H9 (cell line): ENCODE measurements around the gene DOCK1. TPM values are rescaled to one million over a fixed set of nuclear protein-coding genes. Genes with fewer than 3 reads are reported as not detected.

Experiments
- DNase-seq: peaks from one replicate; pipeline ENCODE4 v3.0.0-alpha.2; 2017
- H2AFZ ChIP-seq: one replicate; pipeline ENCODE4 v1.6.1; 2013; ENCODE audit warnings: mild to moderate bottlenecking, low read length, control low read depth, moderate library complexity
- H2AK5ac ChIP-seq: 2 replicates; pipeline ENCODE4 v1.6.1; 2013; ENCODE audit warnings: low read length, control low read depth, mixed read lengths; ENCODE audit not compliant: insufficient read length
- H2BK120ac ChIP-seq: one replicate; pipeline ENCODE4 v1.6.1; 2013; ENCODE audit warnings: low read depth, mild to moderate bottlenecking, low read length, control low read depth, inconsistent platforms; ENCODE audit not compliant: poor library complexity, severe bottlenecking
- H2BK12ac ChIP-seq: 2 replicates; pipeline ENCODE4 v1.6.1; 2013; ENCODE audit warnings: low read length, control low read depth, mixed read lengths, low read depth; ENCODE audit not compliant: insufficient read length
- H2BK15ac ChIP-seq: 2 replicates; pipeline ENCODE4 v1.6.1; 2013; ENCODE audit warnings: low read depth, low read length, control low read depth
- H2BK20ac ChIP-seq: one replicate; pipeline ENCODE4 v1.6.1; 2013; ENCODE audit warnings: low read depth, mild to moderate bottlenecking, low read length, control low read depth, inconsistent platforms; ENCODE audit not compliant: poor library complexity, severe bottlenecking
- H2BK5ac ChIP-seq: 2 replicates; pipeline ENCODE4 v1.6.1; 2013; ENCODE audit warnings: low read length, control low read depth, mixed read lengths; ENCODE audit not compliant: insufficient read length
- H3K14ac ChIP-seq: 2 replicates; pipeline ENCODE4 v1.6.1; 2013; ENCODE audit warnings: low read length, control low read depth; ENCODE audit not compliant: insufficient read depth
- H3K18ac ChIP-seq: 2 replicates; pipeline ENCODE4 v1.6.1; 2013; ENCODE audit warnings: low read depth, mild to moderate bottlenecking, mixed read lengths, low read length, control low read depth; ENCODE audit not compliant: insufficient read length
- H3K23ac ChIP-seq: 2 replicates; pipeline ENCODE4 v1.6.1; 2013; ENCODE audit warnings: low read length, control low read depth, mixed read lengths, low read depth; ENCODE audit not compliant: insufficient read length
- H3K23me2 ChIP-seq: 2 replicates; pipeline ENCODE4 v1.6.1; 2013; ENCODE audit warnings: low read depth, mild to moderate bottlenecking, mixed read lengths, low read length, control low read depth; ENCODE audit not compliant: insufficient read length, poor library complexity, severe bottlenecking
- H3K27ac ChIP-seq: 2 replicates; pipeline ENCODE4 v1.5.1; 2013; ENCODE audit warnings: low read length, control low read depth, mixed read lengths, low read depth; ENCODE audit not compliant: insufficient read length
- H3K27me3 ChIP-seq: 2 replicates; pipeline ENCODE4 v1.6.1; 2013; ENCODE audit warnings: low read length, control low read depth, inconsistent platforms; ENCODE audit not compliant: insufficient read depth
- H3K4ac ChIP-seq: 2 replicates; pipeline ENCODE4 v1.6.1; 2013; ENCODE audit warnings: low read depth, mild to moderate bottlenecking, control low read depth, inconsistent platforms, low read length, moderate library complexity
- H3K4me1 ChIP-seq: 2 replicates; pipeline ENCODE4 v1.6.1; 2013; ENCODE audit warnings: low read length, control low read depth, inconsistent platforms; ENCODE audit not compliant: insufficient read depth
- H3K4me2 ChIP-seq: 2 replicates; pipeline ENCODE4 v1.6.1; 2013; ENCODE audit warnings: low read length, control low read depth, mixed read lengths; ENCODE audit not compliant: insufficient read length, insufficient read depth
- H3K56ac ChIP-seq: 2 replicates; pipeline ENCODE4 v1.6.1; 2013; ENCODE audit warnings: low read depth, mild to moderate bottlenecking, mixed read lengths, low read length, control low read depth; ENCODE audit not compliant: insufficient read length
- H3K79me1 ChIP-seq: 2 replicates; pipeline ENCODE4 v1.6.1; 2013; ENCODE audit warnings: low read depth, mild to moderate bottlenecking, moderate library complexity, low read length, control low read depth, inconsistent platforms; ENCODE audit not compliant: insufficient read depth, poor library complexity, severe bottlenecking
- H3K79me2 ChIP-seq: 2 replicates; pipeline ENCODE4 v1.6.1; 2013; ENCODE audit warnings: low read length, control low read depth, inconsistent platforms; ENCODE audit not compliant: insufficient read depth
- H3K9ac ChIP-seq: 2 replicates; pipeline ENCODE4 v1.6.1; 2013; ENCODE audit warnings: low read length, control low read depth, mixed read lengths; ENCODE audit not compliant: insufficient read length; ENCODE audit errors: extremely low read depth
- H3K9me3 ChIP-seq: one replicate; pipeline ENCODE4 v1.6.1; 2013; ENCODE audit warnings: low read depth, low read length, inconsistent platforms; ENCODE audit not compliant: control insufficient read depth
- H3T11ph ChIP-seq: one replicate; pipeline ENCODE4 v1.6.1; 2013; ENCODE audit warnings: mild to moderate bottlenecking, low read length, control low read depth, inconsistent platforms
- H4K20me1 ChIP-seq: one replicate; pipeline ENCODE4 v1.6.1; 2013; ENCODE audit not compliant: control insufficient read depth, insufficient read length, insufficient read depth
- H4K5ac ChIP-seq: 2 replicates; pipeline ENCODE4 v1.6.1; 2013; ENCODE audit warnings: low read depth, mild to moderate bottlenecking, mixed read lengths, low read length, control low read depth; ENCODE audit not compliant: insufficient read length
- H4K8ac ChIP-seq: replicated peaks from 2 replicates; pipeline ENCODE4 v1.6.1; 2013; ENCODE audit warnings: low read length, control low read depth, mixed read lengths, low read depth; ENCODE audit not compliant: insufficient read length
- H4K91ac ChIP-seq: 2 replicates; pipeline ENCODE4 v1.6.1; 2013; ENCODE audit warnings: low read depth, mild to moderate bottlenecking, moderate library complexity, mixed read lengths, low read length, control low read depth; ENCODE audit not compliant: insufficient read length
- H3K27ac Mint-ChIP-seq, 3 experiments: 2 replicates in 2 of 3; 3 replicates in 1 of 3; pipeline ENCODE4 v1.8.0; 2020 to 2021; ENCODE audit warnings: mixed read lengths in 3 of 3, mild to moderate bottlenecking in 1 of 3, moderate library complexity in 1 of 3
- H3K27me3 Mint-ChIP-seq: 2 replicates; pipeline ENCODE4 v1.8.0; 2021; ENCODE audit warnings: low read depth, mild to moderate bottlenecking, moderate library complexity, mixed read lengths
- H3K36me3 Mint-ChIP-seq, 3 experiments: 2 replicates in 2 of 3; 3 replicates in 1 of 3; pipeline ENCODE4 v1.8.0; 2020 to 2021; ENCODE audit warnings: low read depth in 3 of 3, mixed read lengths in 3 of 3; ENCODE audit not compliant: insufficient read depth in 1 of 3
- H3K4me1 Mint-ChIP-seq, 2 experiments: 2 replicates each; pipeline ENCODE4 v1.8.0; 2020; ENCODE audit warnings: mixed read lengths in 2 of 2
- H3K4me3 Mint-ChIP-seq, 2 experiments: 2 replicates in 1 of 2; 3 replicates in 1 of 2; pipeline ENCODE4 v1.8.0; 2020 to 2021; ENCODE audit warnings: mild to moderate bottlenecking in 2 of 2, mixed read lengths in 2 of 2, moderate library complexity in 1 of 2
- H3K9me3 Mint-ChIP-seq, 2 experiments: 2 replicates in 1 of 2; 3 replicates in 1 of 2; pipeline ENCODE4 v1.8.0; 2020; ENCODE audit warnings: mild to moderate bottlenecking in 2 of 2, mixed read lengths in 2 of 2, moderate library complexity in 1 of 2
- WGBS: extraction: QIAGEN DNeasy Blood & Tissue Kit; methylation state at CpG from one replicate; pipeline ENCODE4 v1.1.7; 2013; ENCODE audit warnings: missing lambda C conversion rate, low lambda C conversion rate, mixed read lengths; ENCODE audit not compliant: insufficient read length; ENCODE audit errors: extremely low coverage; 5-methylcytosine and 5-hydroxymethylcytosine counted together
- total RNA-seq: library from RNA; stranded (reverse); gene quantifications from 2 replicates; pipeline ENCODE4 v1.2.1, GENCODE V29; 2021
- TF ChIP-seq, protein P1 (sequence below): fragments of 200-600 bp; sonication (generic); conservative IDR thresholded peaks from 3 replicates; pipeline ENCODE4 v1.8.0; 2021; ENCODE audit warnings: antibody characterized with exemption, mild to moderate bottlenecking

DOCK1 gene
- total RNA-seq, 1 experiment from 2014 or later, result 57.0 TPM

DNA sequence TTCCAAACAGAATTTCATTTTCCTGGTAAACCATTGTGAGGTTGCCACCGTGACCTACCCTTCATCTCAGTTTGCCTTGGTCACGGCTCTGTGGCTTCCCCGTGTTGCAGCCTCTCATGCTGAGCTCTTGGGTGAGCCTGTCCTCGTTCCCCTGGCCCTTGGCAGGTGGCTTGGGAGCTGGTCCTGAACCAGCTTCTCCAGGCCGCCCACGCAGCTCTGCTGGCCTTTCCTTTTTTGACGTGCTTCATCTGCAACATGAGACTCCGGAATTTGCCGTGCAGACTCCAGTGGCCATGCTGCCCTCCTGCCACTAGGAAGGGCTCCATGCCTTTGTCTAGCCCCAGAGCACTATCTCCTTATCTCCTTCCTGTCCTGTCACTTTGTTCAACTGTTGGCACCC lies 550.9 kb downstream of the DOCK1 start:
- H3K79me2 ChIP-seq, result no peaks in the 10 kb centered on the region
- H2BK20ac ChIP-seq, result no peak overlapping the region
- no peaks in the 10 kb centered on the region for H3K4me1 ChIP-seq
- no peak overlapping the region for H3K4me2 ChIP-seq
- H4K91ac ChIP-seq, result no peak overlapping the region
- TF ChIP-seq, protein P1, sequence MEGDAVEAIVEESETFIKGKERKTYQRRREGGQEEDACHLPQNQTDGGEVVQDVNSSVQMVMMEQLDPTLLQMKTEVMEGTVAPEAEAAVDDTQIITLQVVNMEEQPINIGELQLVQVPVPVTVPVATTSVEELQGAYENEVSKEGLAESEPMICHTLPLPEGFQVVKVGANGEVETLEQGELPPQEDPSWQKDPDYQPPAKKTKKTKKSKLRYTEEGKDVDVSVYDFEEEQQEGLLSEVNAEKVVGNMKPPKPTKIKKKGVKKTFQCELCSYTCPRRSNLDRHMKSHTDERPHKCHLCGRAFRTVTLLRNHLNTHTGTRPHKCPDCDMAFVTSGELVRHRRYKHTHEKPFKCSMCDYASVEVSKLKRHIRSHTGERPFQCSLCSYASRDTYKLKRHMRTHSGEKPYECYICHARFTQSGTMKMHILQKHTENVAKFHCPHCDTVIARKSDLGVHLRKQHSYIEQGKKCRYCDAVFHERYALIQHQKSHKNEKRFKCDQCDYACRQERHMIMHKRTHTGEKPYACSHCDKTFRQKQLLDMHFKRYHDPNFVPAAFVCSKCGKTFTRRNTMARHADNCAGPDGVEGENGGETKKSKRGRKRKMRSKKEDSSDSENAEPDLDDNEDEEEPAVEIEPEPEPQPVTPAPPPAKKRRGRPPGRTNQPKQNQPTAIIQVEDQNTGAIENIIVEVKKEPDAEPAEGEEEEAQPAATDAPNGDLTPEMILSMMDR, result no peak
- no peaks in the 10 kb centered on the region for H3K9me3 ChIP-seq
- H2AFZ ChIP-seq, result no peak overlapping the region
- Mint-ChIP-seq H3K4me3 (no peak overlapping the region), H3K9me3 (peaks cover 9 to 17% of the 10 kb centered on the region in 2 experiments; a peak in 4 of 5 replicates), H3K27ac (no peak overlapping the region; a peak in 1 of 7 replicates), H3K36me3 (peaks cover 2 to 9% (median 5%) of the 10 kb centered on the region in 3 experiments; a peak in 4 of 7 replicates), H3K4me1 (peaks cover 8% of the 10 kb centered on the region in 2 experiments), H3K27me3 (no peaks in the 10 kb centered on the region; the same call in 1 of the 2 replicates)
- H2BK120ac ChIP-seq, result no peak overlapping the region
- H4K8ac ChIP-seq, result no peak overlapping the region
- no peak overlapping the region for H3K18ac ChIP-seq
- H3K14ac ChIP-seq, result no peak overlapping the region
- no peak overlapping the region for H2BK12ac ChIP-seq
- H3K56ac ChIP-seq, result no peak overlapping the region
- no peak overlapping the region for H3K9ac ChIP-seq
- no peak overlapping the region for H3T11ph ChIP-seq
- no peak overlapping the region for H2AK5ac ChIP-seq
- H3K23ac ChIP-seq, result no peak overlapping the region
- WGBS, result no CpG with 5 or more reads among the region's 9 CpGs
- H2BK15ac ChIP-seq, result no peak overlapping the region
- H3K27ac ChIP-seq, result no peak overlapping the region
- H3K79me1 ChIP-seq, result no peaks in the 10 kb centered on the region
- no peaks in the 10 kb centered on the region for H3K23me2 ChIP-seq
- no peaks in the 10 kb centered on the region for H4K20me1 ChIP-seq
- DNase-seq, result no peak
- H4K5ac ChIP-seq, result no peak overlapping the region
- H3K4ac ChIP-seq, result no peak overlapping the region
- no peak overlapping the region for H2BK5ac ChIP-seq
- H3K27me3 ChIP-seq, result no peaks in the 10 kb centered on the region
